GM18861 (cell line): ENCODE data around the gene DEGS2.

Experiments
- ATAC-seq: cut with Tn5 transposase; IDR thresholded peaks from one replicate; pipeline ENCODE4 v1.9.1; 2021; ENCODE audit not compliant: unreplicated experiment

The DEGS2 gene

GRCh38 chr14:100134586-100134985 is 24.9 kb downstream of the DEGS2 start:
- ATAC-seq, result no peak

DNA sequence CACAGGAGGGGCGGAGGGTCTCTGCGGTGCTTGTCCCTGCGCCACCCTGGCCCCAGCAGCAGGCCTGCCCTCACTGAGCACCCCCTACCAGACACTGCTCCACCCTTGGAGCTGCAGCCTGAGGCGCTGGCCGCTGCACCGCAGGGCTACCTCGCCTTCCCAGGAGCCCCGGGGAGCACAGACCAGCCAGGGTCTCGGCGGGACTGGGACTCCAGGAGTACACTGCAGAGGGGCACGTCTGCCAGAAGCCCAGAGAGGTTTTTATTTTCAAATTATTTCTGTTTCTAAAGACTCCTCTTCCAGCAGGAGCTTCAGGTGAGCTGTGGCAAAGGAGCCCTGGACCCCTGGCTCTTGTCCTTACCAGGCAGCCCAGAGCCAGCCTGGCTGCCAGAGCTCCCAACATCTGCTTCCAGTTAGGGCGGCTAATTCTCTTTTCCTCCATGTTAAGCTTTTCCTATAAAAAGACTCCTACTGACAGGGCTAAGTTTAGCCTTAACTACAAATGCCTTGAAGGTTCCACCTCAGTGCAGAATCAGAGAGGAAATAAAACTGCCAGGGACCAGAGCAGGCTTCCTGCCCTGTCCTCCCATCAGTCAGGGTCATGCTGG is 26.4 kb downstream of the DEGS2 start:
- ATAC-seq, result no peak

GRCh38 chr14:100132161-100132902 is 27.1 kb downstream of the DEGS2 start:
- ATAC-seq, result no peak

GRCh38 chr14:100131181-100131580 is 28.3 kb downstream of the DEGS2 start:
- no peak for ATAC-seq

DNA sequence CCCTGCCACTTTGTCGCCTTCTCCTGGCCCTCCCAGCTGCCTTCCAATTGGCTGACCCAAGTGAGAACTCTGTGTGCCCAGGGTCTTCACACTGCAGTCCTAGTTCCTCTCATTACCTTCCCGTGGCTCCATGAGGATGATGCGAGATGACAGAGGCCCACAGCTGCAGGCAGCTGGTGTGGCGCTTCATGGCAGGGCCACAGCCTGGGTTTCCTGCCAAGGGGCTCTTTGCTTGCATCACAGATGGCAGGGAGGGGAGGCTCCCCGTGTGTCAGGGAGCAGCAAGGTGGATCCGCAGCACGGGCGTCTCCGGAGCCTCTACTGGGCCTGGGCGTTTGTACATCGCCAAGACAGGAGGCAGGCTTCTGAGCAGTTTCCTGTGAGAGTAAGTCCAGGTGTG is 28.9 kb downstream of the DEGS2 start:
- ATAC-seq, result no peak

- no peak for ATAC-seq
Observed at GRCh38 chr14:100129161-100129589, 30.3 kb downstream of the DEGS2 start.

GRCh38 chr14:100128688-100129087 is 30.8 kb downstream of the DEGS2 start:
- no peak for ATAC-seq

GRCh38 chr14:100127853-100128455 is 31.5 kb downstream of the DEGS2 start:
- ATAC-seq, result no peak

DNA sequence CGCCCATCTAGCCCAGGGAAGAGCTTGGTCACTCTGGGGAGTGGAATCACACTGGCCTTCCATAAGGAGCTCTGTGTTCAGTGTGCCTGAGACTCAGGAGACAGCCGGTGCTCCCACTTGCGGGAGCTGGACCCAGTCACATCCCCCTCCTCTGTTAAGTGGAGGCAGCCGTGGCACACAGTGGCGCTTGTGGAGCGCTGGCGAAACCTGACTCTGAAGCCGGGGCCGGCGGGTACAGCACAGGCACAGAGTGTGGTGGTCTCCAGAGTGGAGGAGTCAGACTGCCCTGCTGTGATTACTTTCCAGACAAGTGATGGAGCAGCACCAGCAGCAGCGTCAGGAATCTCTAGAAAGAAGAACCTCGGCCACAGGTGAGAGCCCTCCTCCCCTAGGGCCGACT is 33.0 kb downstream of the DEGS2 start:
- ATAC-seq, result no peak

GRCh38 chr14:100124551-100125088 is 34.8 kb downstream of the DEGS2 start:
- ATAC-seq, result no peak

GRCh38 chr14:100123618-100124017 is 35.8 kb downstream of the DEGS2 start:
- no peak for ATAC-seq

- no peak for ATAC-seq
Observed at GRCh38 chr14:100122481-100123223, 36.8 kb downstream of the DEGS2 start.

- no peak for ATAC-seq
Observed at GRCh38 chr14:100121643-100122480, 37.6 kb downstream of the DEGS2 start.

- no peak for ATAC-seq
Observed at GRCh38 chr14:100120522-100121269, 38.7 kb downstream of the DEGS2 start.

- ATAC-seq, result no peak
Observed at GRCh38 chr14:100119251-100119650, 40.2 kb downstream of the DEGS2 start.

- ATAC-seq, result no peak
Observed at GRCh38 chr14:100118396-100119011, 40.9 kb downstream of the DEGS2 start.

DNA sequence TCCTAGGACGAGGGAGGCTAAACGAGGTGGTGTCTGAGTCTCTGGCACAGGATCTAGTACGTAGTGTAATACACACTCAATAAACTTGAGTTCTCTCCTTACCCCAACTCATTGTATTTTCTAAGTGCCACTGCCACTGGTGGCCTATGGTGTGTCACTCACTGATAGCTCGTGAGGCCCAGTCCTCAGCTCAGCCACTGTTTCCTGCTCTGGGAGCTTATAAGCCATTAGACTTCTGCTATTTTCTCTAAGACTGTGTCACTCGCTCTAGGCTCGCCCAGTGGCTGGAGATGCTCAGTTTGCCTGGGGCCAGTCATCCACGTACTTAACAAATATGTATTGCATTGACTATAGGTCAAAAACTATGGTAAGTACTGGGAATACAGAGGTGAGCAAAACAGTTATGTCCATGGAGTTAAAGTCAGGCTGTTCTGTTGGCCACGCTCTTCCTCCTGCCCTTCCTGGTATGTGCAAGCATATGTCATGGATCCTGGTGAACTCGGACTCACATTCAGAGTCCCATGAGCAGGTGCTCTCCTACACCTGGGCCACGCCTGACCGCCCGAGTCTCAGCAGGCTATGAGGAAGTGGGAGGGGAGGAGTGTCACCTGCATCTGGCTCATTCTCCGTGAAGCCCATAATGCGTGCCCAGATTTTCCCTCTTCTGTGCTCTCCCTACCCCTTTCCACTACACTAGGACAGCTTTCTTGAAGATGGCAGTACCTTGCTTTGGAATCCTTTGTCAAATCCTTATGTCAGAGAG is 41.6 kb downstream of the DEGS2 start:
- no peak for ATAC-seq

- ATAC-seq, result no peak
Observed at GRCh38 chr14:100117026-100117425, 42.4 kb downstream of the DEGS2 start.

DNA sequence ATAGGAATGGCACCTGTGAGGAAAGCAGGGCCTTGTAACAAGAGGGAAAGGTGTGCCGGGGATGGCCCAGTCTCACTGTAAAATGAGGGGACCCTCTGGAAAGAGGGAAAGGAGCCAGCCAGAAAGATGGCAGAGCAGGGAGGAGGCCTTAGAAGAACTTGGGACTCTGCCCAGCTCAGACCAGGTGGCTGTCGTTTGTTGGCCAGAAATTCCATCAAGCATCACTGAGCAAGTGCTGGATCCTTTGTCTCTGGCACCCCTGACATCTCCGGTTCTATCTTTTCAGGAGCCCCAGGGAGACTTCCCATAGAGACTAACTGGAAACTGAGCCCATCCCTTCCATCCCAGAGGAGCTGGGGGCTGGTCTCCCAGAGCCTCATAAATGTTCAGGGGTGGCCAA is 43.3 kb downstream of the DEGS2 start:
- no peak for ATAC-seq
